SK-N-SH treated with all-trans-retinoic acid at 6 μM for 48 hours (cell line): ENCODE results near the gene ZDHHC20.

Source experiments
- CREB5 ChIP-seq: fragments of 250-450 bp; sonication (Bioruptor Pico); IDR thresholded peaks from 2 replicates; pipeline ENCODE4 v1.5.1; 2020; ENCODE audit warnings: low read depth, mild to moderate bottlenecking, moderate library complexity
- TF ChIP-seq, protein P1 (sequence below): fragments of 250-450 bp; sonication (Bioruptor Pico); IDR thresholded peaks from 2 replicates; pipeline ENCODE4 v1.8.0; 2020; ENCODE audit warnings: mild to moderate bottlenecking, moderate library complexity, borderline replicate concordance

- TF ChIP-seq, protein P1, sequence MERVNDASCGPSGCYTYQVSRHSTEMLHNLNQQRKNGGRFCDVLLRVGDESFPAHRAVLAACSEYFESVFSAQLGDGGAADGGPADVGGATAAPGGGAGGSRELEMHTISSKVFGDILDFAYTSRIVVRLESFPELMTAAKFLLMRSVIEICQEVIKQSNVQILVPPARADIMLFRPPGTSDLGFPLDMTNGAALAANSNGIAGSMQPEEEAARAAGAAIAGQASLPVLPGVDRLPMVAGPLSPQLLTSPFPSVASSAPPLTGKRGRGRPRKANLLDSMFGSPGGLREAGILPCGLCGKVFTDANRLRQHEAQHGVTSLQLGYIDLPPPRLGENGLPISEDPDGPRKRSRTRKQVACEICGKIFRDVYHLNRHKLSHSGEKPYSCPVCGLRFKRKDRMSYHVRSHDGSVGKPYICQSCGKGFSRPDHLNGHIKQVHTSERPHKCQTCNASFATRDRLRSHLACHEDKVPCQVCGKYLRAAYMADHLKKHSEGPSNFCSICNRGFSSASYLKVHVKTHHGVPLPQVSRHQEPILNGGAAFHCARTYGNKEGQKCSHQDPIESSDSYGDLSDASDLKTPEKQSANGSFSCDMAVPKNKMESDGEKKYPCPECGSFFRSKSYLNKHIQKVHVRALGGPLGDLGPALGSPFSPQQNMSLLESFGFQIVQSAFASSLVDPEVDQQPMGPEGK (CRISPR knock-in tag): no peak
- no peak for TF ChIP-seq CREB5 (CRISPR knock-in tag)
Measured at GRCh38 chr13:21361123-21361522, 98.0 kb downstream of the ZDHHC20 start.
